Kidney (tissue), 14 donors: Measurements from ENCODE around the gene GSC2. TPM values are rescaled to one million over a fixed set of nuclear protein-coding genes. Genes with fewer than 3 reads are reported as not detected.

Experiments used
- DNase-seq, 5 donors: peaks; one replicate each; pipeline ENCODE4 v3.0.0-alpha.2; 2013 to 2020
- FAIRE-seq: peaks from 2 replicates; lab custom pipeline; 2012; peaks lifted over from hg19 to GRCh38; lab: Jason Lieb, UNC
- H3K27ac ChIP-seq, 2 donors: one replicate each; pipeline ENCODE4 v1.7.0; 2013; ENCODE audit warnings: low read depth in 2 of 2, low read length in 2 of 2, inconsistent platforms in 1 of 2
- H3K27me3 ChIP-seq: one replicate; pipeline ENCODE4 v1.7.1; 2013; ENCODE audit warnings: low read length, inconsistent platforms; ENCODE audit not compliant: control insufficient read depth, insufficient read depth
- H3K36me3 ChIP-seq, 3 donors: one replicate each; pipeline versions ENCODE4 v1.7.0 to v1.7.1; 2013; ENCODE audit warnings: low read length in 3 of 3, control low read depth in 1 of 3, inconsistent platforms in 1 of 3; ENCODE audit not compliant: insufficient read depth in 3 of 3, control insufficient read depth in 2 of 3
- H3K4me1 ChIP-seq, 3 donors: one replicate each; pipeline versions ENCODE4 v1.7.0 to v1.7.1; 2013; ENCODE audit warnings: low read length in 3 of 3, inconsistent platforms in 1 of 3, low read depth in 1 of 3; ENCODE audit not compliant: control insufficient read depth in 2 of 3, insufficient read depth in 2 of 3
- H3K4me3 ChIP-seq, 3 donors: one replicate each; pipeline versions ENCODE4 v1.7.0 to v1.8.1; 2013; ENCODE audit warnings: low read length in 3 of 3, control low read depth in 1 of 3, inconsistent platforms in 1 of 3
- H3K9ac ChIP-seq, 3 donors: one replicate each; pipeline versions ENCODE4 v1.7.0 to v1.7.1; 2013; ENCODE audit warnings: low read length in 3 of 3, control low read depth in 1 of 3, inconsistent platforms in 1 of 3
- H3K9me3 ChIP-seq, 3 donors: one replicate each; pipeline versions ENCODE4 v1.7.0 to v1.7.1; 2013; ENCODE audit warnings: low read length in 3 of 3, control low read depth in 1 of 3, inconsistent platforms in 1 of 3; ENCODE audit not compliant: control insufficient read depth in 2 of 3, insufficient read depth in 1 of 3
- CTCF ChIP-seq: IDR thresholded peaks from 3 replicates; pipeline ENCODE4 v1.5.1; 2012; ENCODE audit warnings: mild to moderate bottlenecking, moderate library complexity, borderline replicate concordance; ENCODE audit not compliant: insufficient read depth; ENCODE audit errors: extremely low read depth
- intact Hi-C: fragments of 100-400 bp; cut with DNase I; formaldehyde crosslinking; loops from one replicate; pipeline ENCODE4 v1.11.1; 2022
- polyA plus RNA-seq: library from polyadenylated mRNA; stranded (reverse); fragments of 350-450 nt; fragmentation: Illumina TruSeq; extraction: RNeasy Lipid Tissue Mini Kit (QIAGEN cat#74804); gene quantifications from one replicate; pipeline ENCODE4 v1.2.3, GENCODE V29; 2014; ENCODE audit warnings: low read depth, low replicate concordance; ENCODE audit not compliant: insufficient read depth
- total RNA-seq: library from RNA; stranded (reverse); fragmentation: NEBNext Ultra II Directional; extraction: Animal tissue kit (Norgen Biotek cat#: 25700); gene quantifications from one replicate; pipeline ENCODE4 v1.2.1, GENCODE V29; 2021
- donor health status: control.
- donor health status: control.
- donor health status: control.
- donor health status: control.
- donor health status: control.
- donor health status: DM: yes; HTN: yes; CAD: no.
- donor health status: Normal renal cell carcinoma (clear cell type).

GSC2 gene
- total and polyA plus RNA-seq, 2 donors from 2014 or later: not detected

GRCh38 chr22:19196841-19197612, 46.9 kb upstream of the GSC2 start:
- TF ChIP-seq CTCF: no peak
- Histone ChIP-seq H3K36me3 (peaks cover 0 to 3% (median 2%) of the 10 kb centered on the region in 3 donors), H3K27me3 (no peaks in the 10 kb centered on the region), H3K4me3 (no peak overlapping the region), H3K27ac (no peak overlapping the region), H3K9me3 (no peaks in the 10 kb centered on the region), H3K4me1 (no peaks in the 10 kb centered on the region), H3K9ac (no peak overlapping the region)
- intact Hi-C loops: no loop called here
- no peak for FAIRE-seq
- DNase-seq: peak in 1 of 5 donors; percentile 11

GRCh38 chr22:19195796-19196731, 46.0 kb upstream of the GSC2 start:
- no peak overlapping the region for H3K9ac ChIP-seq
- H3K4me1 ChIP-seq: no peaks in the 10 kb centered on the region
- no peak overlapping the region for H3K27ac ChIP-seq
- peaks cover 0 to 3% (median 2%) of the 10 kb centered on the region in 3 donors for H3K36me3 ChIP-seq
- H3K4me3 ChIP-seq: no peak overlapping the region
- peak in 1 of 5 donors; percentile 37 for DNase-seq
- FAIRE-seq: no peak
- no peak for TF ChIP-seq CTCF
- no peaks in the 10 kb centered on the region for H3K9me3 ChIP-seq
- intact Hi-C loops: no loop called here
- H3K27me3 ChIP-seq: no peaks in the 10 kb centered on the region

- H3K4me1 ChIP-seq: no peaks in the 10 kb centered on the region
- intact Hi-C loops: no loop called here
- DNase-seq: peak in 2 of 5 donors; percentile 30 to 37
- no peak overlapping the region for H3K27ac ChIP-seq
- H3K9me3 ChIP-seq: no peaks in the 10 kb centered on the region
- no peak for TF ChIP-seq CTCF
- no peak overlapping the region for H3K9ac ChIP-seq
- no peak for FAIRE-seq
- H3K27me3 ChIP-seq: no peaks in the 10 kb centered on the region
- H3K36me3 ChIP-seq: peaks cover 0 to 3% (median 2%) of the 10 kb centered on the region in 3 donors
- no peak overlapping the region for H3K4me3 ChIP-seq
Measured at GRCh38 chr22:19194766-19195536, 44.9 kb upstream of the GSC2 start.
